H1 (cell line): Measurements from ENCODE around the gene TACSTD2. TPM values are rescaled to one million over a fixed set of nuclear protein-coding genes. Genes with fewer than 3 reads are reported as not detected.

Experiments
- CTCF ChIA-PET: fragments of 300-600 bp; sonication (Branson Sonifier 250); formaldehyde crosslinking; loops from one replicate; lab custom pipeline; 2021; ENCODE audit not compliant: partially characterized antibody; lab: Charles Lee
- POLR2A ChIA-PET: fragments of 300-600 bp; sonication (Branson Sonifier 250); formaldehyde crosslinking; loops from one replicate; lab custom pipeline; 2021; ENCODE audit warnings: inconsistent platforms; ENCODE audit not compliant: partially characterized antibody; lab: Charles Lee
- DNase-seq, 2 experiments: peaks; one replicate each; pipeline versions ENCODE4 v3.0.0 to v3.0.0-alpha.2; 2010 to 2022; ENCODE audit warnings: low spot score in 2 of 2, low read depth in 1 of 2, mixed read lengths in 1 of 2
- FAIRE-seq: peaks from 2 replicates; lab custom pipeline; 2011; peaks lifted over from hg19 to GRCh38; lab: Jason Lieb, UNC
- H2AFZ ChIP-seq: 2 replicates; pipeline ENCODE4 v1.8.1; 2012; ENCODE audit warnings: low read length, inconsistent platforms
- H2AK5ac ChIP-seq: 2 replicates; pipeline ENCODE4 v1.6.1; 2013; ENCODE audit warnings: low read depth, low read length
- H2BK120ac ChIP-seq: replicated peaks from 2 replicates; pipeline ENCODE3; 2013; ENCODE audit warnings: low read depth, low read length, inconsistent platforms
- H2BK12ac ChIP-seq: 2 replicates; pipeline ENCODE4 v1.6.1; 2013; ENCODE audit warnings: low read depth, low read length
- H2BK15ac ChIP-seq: 2 replicates; pipeline ENCODE4 v1.6.1; 2013; ENCODE audit warnings: low read length
- H2BK20ac ChIP-seq: 2 replicates; pipeline ENCODE4 v1.6.1; 2013; ENCODE audit warnings: low read length
- H2BK5ac ChIP-seq: 2 replicates; pipeline ENCODE4 v1.6.1; 2013; ENCODE audit warnings: low read depth, low read length
- H3K14ac ChIP-seq: 2 replicates; pipeline ENCODE4 v1.6.1; 2013; ENCODE audit warnings: inconsistent platforms; ENCODE audit not compliant: insufficient read length
- H3K18ac ChIP-seq: 2 replicates; pipeline ENCODE4 v1.6.1; 2013; ENCODE audit warnings: low read length; ENCODE audit errors: extremely low read depth
- H3K23ac ChIP-seq: 2 replicates; pipeline ENCODE4 v1.6.1; 2013; ENCODE audit warnings: inconsistent platforms; ENCODE audit not compliant: insufficient read length
- H3K23me2 ChIP-seq: 2 replicates; pipeline ENCODE4 v1.6.1; 2013; ENCODE audit warnings: low read depth, low read length
- H3K27ac ChIP-seq: 2 replicates; pipeline ENCODE4 v1.6.1; 2011; ENCODE audit warnings: low read depth, low read length, inconsistent platforms
- H3K27me3 ChIP-seq, 4 experiments: replicated peaks in 1 of 4; 1 replicate in 1 of 4; 2 replicates in 3 of 4; pipeline versions ENCODE4 v1.6.1 to v1.8.1; 2011 to 2013; ENCODE audit warnings: low read length in 3 of 4, mild to moderate bottlenecking in 3 of 4, inconsistent platforms in 2 of 4, mixed read lengths in 2 of 4, moderate library complexity in 1 of 4; ENCODE audit not compliant: control insufficient read depth in 3 of 4, insufficient read depth in 3 of 4; ENCODE audit errors: extremely low read depth in 1 of 4
- H3K36me3 ChIP-seq, 4 experiments: 2 replicates each; pipeline versions ENCODE4 v1.6.1 to v1.8.1; 2011 to 2013; ENCODE audit warnings: mild to moderate bottlenecking in 4 of 4, low read length in 3 of 4, moderate library complexity in 2 of 4, control low read depth in 1 of 4, inconsistent platforms in 1 of 4; ENCODE audit not compliant: insufficient read depth in 4 of 4, control insufficient read depth in 2 of 4
- H3K4ac ChIP-seq: replicated peaks from 2 replicates; pipeline ENCODE3; 2013; ENCODE audit warnings: low read length, low read depth, mixed read lengths, inconsistent platforms; ENCODE audit not compliant: insufficient read length
- H3K4me1 ChIP-seq, 4 experiments: replicated peaks in 1 of 4; 1 replicate in 1 of 4; 2 replicates in 3 of 4; pipeline versions ENCODE4 v1.6.1 to v1.8.1; 2011 to 2013; ENCODE audit warnings: low read length in 3 of 4, inconsistent platforms in 2 of 4, mixed read lengths in 1 of 4; ENCODE audit not compliant: insufficient read depth in 4 of 4, control insufficient read depth in 3 of 4
- H3K4me2 ChIP-seq, 2 experiments: 2 replicates each; pipeline versions ENCODE4 v1.6.1 to v1.8.1; 2011 to 2013; ENCODE audit warnings: low read depth in 2 of 2, low read length in 2 of 2, control low read depth in 1 of 2, inconsistent platforms in 1 of 2, mild to moderate bottlenecking in 1 of 2; ENCODE audit not compliant: insufficient read depth in 1 of 2
- H3K4me3 ChIP-seq, 4 experiments: fragments of 200-600, 300-600 bp in 1 of 4; sonication (generic), shearing (Covaris generic), sonication (Bioruptor Twin) in 1 of 4; 2 replicates each; pipeline versions ENCODE4 v1.5.1 to v1.8.1; 2011 to 2016; ENCODE audit warnings: low read length in 4 of 4, low read depth in 3 of 4, control low read depth in 2 of 4, inconsistent platforms in 2 of 4, mild to moderate bottlenecking in 2 of 4, mixed read lengths in 1 of 4, moderate library complexity in 1 of 4; ENCODE audit not compliant: insufficient read depth in 2 of 4; ENCODE audit errors: extremely low read depth in 1 of 4
- H3K56ac ChIP-seq: replicated peaks from 2 replicates; pipeline ENCODE3; 2013; ENCODE audit warnings: low read depth, mild to moderate bottlenecking, mixed read lengths, low read length, inconsistent platforms; ENCODE audit not compliant: insufficient read length
- H3K79me1 ChIP-seq: 2 replicates; pipeline ENCODE4 v1.6.1; 2013; ENCODE audit warnings: low read depth, low read length, control low read depth
- H3K79me2 ChIP-seq, 2 experiments: 2 replicates each; pipeline versions ENCODE4 v1.6.1 to v1.8.1; 2012 to 2013; ENCODE audit warnings: low read length in 2 of 2, mild to moderate bottlenecking in 2 of 2, inconsistent platforms in 1 of 2; ENCODE audit not compliant: insufficient read depth in 2 of 2, control insufficient read depth in 1 of 2
- H3K9ac ChIP-seq, 4 experiments: replicated peaks in 1 of 4; 1 replicate in 1 of 4; 2 replicates in 3 of 4; pipeline versions ENCODE4 v1.6.1 to v1.8.1; 2011 to 2013; ENCODE audit warnings: low read depth in 3 of 4, low read length in 3 of 4, control low read depth in 2 of 4, mild to moderate bottlenecking in 2 of 4, moderate library complexity in 2 of 4, inconsistent platforms in 1 of 4; ENCODE audit errors: extremely low read depth in 1 of 4
- H3K9me3 ChIP-seq, 2 experiments: 2 replicates each; pipeline versions ENCODE4 v1.6.1 to v1.8.1; 2012 to 2013; ENCODE audit warnings: mild to moderate bottlenecking in 2 of 2, moderate library complexity in 2 of 2, control low read depth in 1 of 2, inconsistent platforms in 1 of 2, low read depth in 1 of 2, low read length in 1 of 2, mixed read lengths in 1 of 2; ENCODE audit not compliant: insufficient read depth in 2 of 2
- H4K20me1 ChIP-seq, 2 experiments: replicated peaks in 1 of 2; 2 replicates each; pipeline versions ENCODE3 to v1.8.1; 2011 to 2013; ENCODE audit warnings: inconsistent platforms in 2 of 2, low read length in 2 of 2, mild to moderate bottlenecking in 1 of 2; ENCODE audit not compliant: insufficient read depth in 2 of 2, control insufficient read depth in 1 of 2
- H4K5ac ChIP-seq: 2 replicates; pipeline ENCODE4 v1.6.1; 2013; ENCODE audit warnings: low read length, low read depth, mixed read lengths, inconsistent platforms; ENCODE audit not compliant: insufficient read length
- H4K8ac ChIP-seq: 2 replicates; pipeline ENCODE4 v1.8.0; 2013; ENCODE audit warnings: mild to moderate bottlenecking, moderate library complexity, low read length, inconsistent platforms; ENCODE audit not compliant: insufficient read depth; ENCODE audit errors: extremely low read depth
- H4K91ac ChIP-seq: replicated peaks from 2 replicates; pipeline ENCODE3; 2013; ENCODE audit warnings: low read length, mixed read lengths, inconsistent platforms; ENCODE audit not compliant: insufficient read length
- BACH1 ChIP-seq: IDR thresholded peaks from 2 replicates; pipeline ENCODE4 v1.6.1; 2012; ENCODE audit warnings: low read length, improper control_type of control experiment
- TAF7 ChIP-seq: optimal IDR thresholded peaks from 2 replicates; pipeline ENCODE3; 2011; ENCODE audit warnings: low read depth, mild to moderate bottlenecking, inconsistent platforms, low read length, moderate library complexity, borderline replicate concordance
- WGBS, 2 experiments: shearing (Covaris generic) in 1 of 2; methylation state at CpG; one replicate each; pipeline versions ENCODE4 v1.1.6 to v1.1.7; 2013 to 2015; ENCODE audit warnings: low lambda C conversion rate in 2 of 2, mixed read lengths in 2 of 2, inconsistent platforms in 1 of 2, low coverage in 1 of 2, missing lambda C conversion rate in 1 of 2; ENCODE audit not compliant: insufficient replicate concordance in 2 of 2, insufficient coverage in 1 of 2, insufficient read length in 1 of 2; ENCODE audit errors: extremely low coverage in 1 of 2, missing lambda C conversion rate in 1 of 2; 5-methylcytosine and 5-hydroxymethylcytosine counted together
- polyA plus RNA-seq, 7 experiments: library from polyadenylated mRNA; depleted of rRNA in 3 of 7; stranded (reverse) in 5 of 7; unstranded in 2 of 7; fragments of >200 nt in 5 of 7; fragments of 200-250 nt in 2 of 7; gene quantifications; 1 replicate in 5 of 7; 2 replicates in 1 of 7; 4 replicates in 1 of 7; pipeline versions ENCODE4 v1.2.1 to v1.2.3, GENCODE V29; 2011 to 2013; ENCODE audit warnings: missing spikeins in 2 of 7, mixed read lengths in 2 of 7
- total RNA-seq: library from RNA; stranded (reverse); fragmentation: NEBNext Ultra II Directional; extraction: Animal tissue kit (Norgen Biotek cat#: 25700); gene quantifications from 2 replicates; pipeline ENCODE4 v1.2.1, GENCODE V29; 2021

TACSTD2 gene
- total and polyA plus RNA-seq, 2 of the 8 experiments (the other 6 are each of a cell fraction or from before 2014, with no cell fraction given) = 0.76 to 0.85 TPM

GRCh38 chr1:58611861-58612385 is 34.9 kb upstream of the TACSTD2 start:
- Histone ChIP-seq H2BK15ac (no peak overlapping the region), H3K36me3 (no peaks in the 10 kb centered on the region), H3K4me1 (no peaks in the 10 kb centered on the region), H2AFZ (no peak overlapping the region), H3K23me2 (no peaks in the 10 kb centered on the region), H2BK12ac (no peak overlapping the region), H2BK120ac (no peak overlapping the region), H3K4ac (no peak overlapping the region), H3K9me3 (no peaks in the 10 kb centered on the region), H2AK5ac (no peak overlapping the region), H3K4me2 (no peak overlapping the region), H3K18ac (no peak overlapping the region), H4K91ac (no peak overlapping the region), H3K4me3 (no peak overlapping the region), H3K9ac (no peak overlapping the region), H3K79me2 (no peaks in the 10 kb centered on the region), H3K79me1 (no peaks in the 10 kb centered on the region), H2BK5ac (no peak overlapping the region), H4K8ac (no peak overlapping the region), H3K23ac (no peak overlapping the region), H3K27ac (no peak overlapping the region), H3K56ac (no peak overlapping the region), H4K20me1 (no peaks in the 10 kb centered on the region), H3K14ac (no peak overlapping the region), H2BK20ac (no peak overlapping the region), H4K5ac (no peak overlapping the region), H3K27me3 (no peaks in the 10 kb centered on the region)
- TF ChIP-seq BACH1 (no peak), TAF7 (no peak)
- CTCF ChIA-PET = no interaction called here
- no peak for DNase-seq
- POLR2A ChIA-PET = no interaction called here
- WGBS, 2 experiments = 84% methylated on average over 2 of the region's 2 CpGs; no CpG with 5 or more reads in 1 of the 2 experiments
- no peak for FAIRE-seq
